Left lung (tissue), 10 donors: ENCODE data around the gene RELT. TPM values are rescaled to one million over a fixed set of nuclear protein-coding genes. Genes with fewer than 3 reads are reported as not detected.

Source experiments
- ATAC-seq: fragments of 200-7000 bp; cut with Tn5 transposase; one replicate; pipeline ENCODE4 v1.9.1; 2020; ENCODE audit warnings: moderate library complexity
- DNase-seq, 4 donors: peaks; one replicate each; pipeline ENCODE4 v3.0.0-alpha.2; 2013 to 2020
- H3K27ac ChIP-seq, 2 donors: fragments of 200-600 bp; sonication (generic) in 1 of 2; one replicate each; pipeline versions ENCODE4 v1.5.0 to v1.8.0; 2020 to 2021
- H3K27me3 ChIP-seq, 2 donors: fragments of 200-600 bp; sonication (generic) in 1 of 2; one replicate each; pipeline versions ENCODE4 v1.5.0 to v1.8.0; 2020 to 2021
- H3K36me3 ChIP-seq, 2 donors: fragments of 200-600 bp; sonication (generic) in 1 of 2; one replicate each; pipeline versions ENCODE4 v1.5.0 to v1.8.0; 2020 to 2021
- H3K4me1 ChIP-seq, 2 donors: fragments of 200-600 bp; one replicate each; pipeline ENCODE4 v1.8.0; 2021
- H3K4me3 ChIP-seq, 2 donors: fragments of 200-600 bp; sonication (generic) in 1 of 2; one replicate each; pipeline versions ENCODE4 v1.5.0 to v1.8.0; 2020 to 2021; ENCODE audit warnings: mild to moderate bottlenecking in 1 of 2
- H3K9me3 ChIP-seq, 2 donors: fragments of 200-600 bp; sonication (generic) in 1 of 2; one replicate each; pipeline versions ENCODE4 v1.5.0 to v1.8.0; 2020 to 2021
- intact Hi-C, 2 donors: fragments of 100-400 bp; cut with DNase I; formaldehyde crosslinking; loops; one replicate each; pipeline versions ENCODE4 v1.11.2 to v1.14.2; 2022
- polyA plus RNA-seq, 6 donors: library from polyadenylated mRNA; unstranded; fragments of 120-200 nt; gene quantifications; one replicate each; pipeline ENCODE4 v1.2.1, GENCODE V29; 2013; ENCODE audit not compliant: insufficient read length in 6 of 6
- total RNA-seq, 2 donors: library from RNA; stranded (reverse); fragmentation: NEBNext Ultra II Directional; extraction: Animal tissue kit (Norgen Biotek cat#: 25700); gene quantifications; one replicate each; pipeline ENCODE4 v1.2.1, GENCODE V29; 2021
- TF ChIP-seq, protein P1 (sequence below), 2 donors: fragments of 200-600 bp; sonication (generic) in 1 of 2; IDR thresholded peaks; one replicate each; pipeline versions ENCODE4 v1.5.0 to v1.8.0; 2021; ENCODE audit warnings: antibody characterized with exemption in 2 of 2
- donor health status: DM: no; HTN: yes; CAD: no.
- donor health status: DM: no; HTN: no; CAD: no.

Gene RELT
- total and polyA plus RNA-seq, 8 donors = 2.7 to 30.7 (median 4.0) TPM

GRCh38 chr11:73375830-73376159 is 404 bp upstream of the RELT start:
- Histone ChIP-seq H3K4me1 (peaks cover 16 to 46% of the 10 kb centered on the region in 2 donors), H3K4me3 (peak overlapping the region in 1 of 2 donors; percentile 72), H3K9me3 (no peaks in the 10 kb centered on the region), H3K27ac (peak overlapping the region; percentile 79 to 95), H3K36me3 (no peaks in the 10 kb centered on the region), H3K27me3 (no peaks in the 10 kb centered on the region)
- intact Hi-C loops = no loop called here
- TF ChIP-seq, protein P1, sequence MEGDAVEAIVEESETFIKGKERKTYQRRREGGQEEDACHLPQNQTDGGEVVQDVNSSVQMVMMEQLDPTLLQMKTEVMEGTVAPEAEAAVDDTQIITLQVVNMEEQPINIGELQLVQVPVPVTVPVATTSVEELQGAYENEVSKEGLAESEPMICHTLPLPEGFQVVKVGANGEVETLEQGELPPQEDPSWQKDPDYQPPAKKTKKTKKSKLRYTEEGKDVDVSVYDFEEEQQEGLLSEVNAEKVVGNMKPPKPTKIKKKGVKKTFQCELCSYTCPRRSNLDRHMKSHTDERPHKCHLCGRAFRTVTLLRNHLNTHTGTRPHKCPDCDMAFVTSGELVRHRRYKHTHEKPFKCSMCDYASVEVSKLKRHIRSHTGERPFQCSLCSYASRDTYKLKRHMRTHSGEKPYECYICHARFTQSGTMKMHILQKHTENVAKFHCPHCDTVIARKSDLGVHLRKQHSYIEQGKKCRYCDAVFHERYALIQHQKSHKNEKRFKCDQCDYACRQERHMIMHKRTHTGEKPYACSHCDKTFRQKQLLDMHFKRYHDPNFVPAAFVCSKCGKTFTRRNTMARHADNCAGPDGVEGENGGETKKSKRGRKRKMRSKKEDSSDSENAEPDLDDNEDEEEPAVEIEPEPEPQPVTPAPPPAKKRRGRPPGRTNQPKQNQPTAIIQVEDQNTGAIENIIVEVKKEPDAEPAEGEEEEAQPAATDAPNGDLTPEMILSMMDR (IDR thresholded peaks at IDR 0.05) = no peak
- ATAC-seq (no peak), DNase-seq (no peak)

GRCh38 chr11:73376803-73377629 is 817 bp downstream of the RELT start:
- H3K27me3 ChIP-seq = no peaks in the 10 kb centered on the region
- H3K9me3 ChIP-seq = no peaks in the 10 kb centered on the region
- peak overlapping the region; percentile 79 to 95 for H3K27ac ChIP-seq
- TF ChIP-seq, protein P1 (IDR thresholded peaks at IDR 0.05) = no peak
- peak overlapping the region; percentile 72 to 79 for H3K4me3 ChIP-seq
- intact Hi-C loops = no loop called here
- H3K4me1 ChIP-seq = peaks cover 17 to 58% of the 10 kb centered on the region in 2 donors
- no peaks in the 10 kb centered on the region for H3K36me3 ChIP-seq
- peak; percentile 22 for ATAC-seq
- DNase-seq = peak; percentile 23 to 89 (median 64)

DNA sequence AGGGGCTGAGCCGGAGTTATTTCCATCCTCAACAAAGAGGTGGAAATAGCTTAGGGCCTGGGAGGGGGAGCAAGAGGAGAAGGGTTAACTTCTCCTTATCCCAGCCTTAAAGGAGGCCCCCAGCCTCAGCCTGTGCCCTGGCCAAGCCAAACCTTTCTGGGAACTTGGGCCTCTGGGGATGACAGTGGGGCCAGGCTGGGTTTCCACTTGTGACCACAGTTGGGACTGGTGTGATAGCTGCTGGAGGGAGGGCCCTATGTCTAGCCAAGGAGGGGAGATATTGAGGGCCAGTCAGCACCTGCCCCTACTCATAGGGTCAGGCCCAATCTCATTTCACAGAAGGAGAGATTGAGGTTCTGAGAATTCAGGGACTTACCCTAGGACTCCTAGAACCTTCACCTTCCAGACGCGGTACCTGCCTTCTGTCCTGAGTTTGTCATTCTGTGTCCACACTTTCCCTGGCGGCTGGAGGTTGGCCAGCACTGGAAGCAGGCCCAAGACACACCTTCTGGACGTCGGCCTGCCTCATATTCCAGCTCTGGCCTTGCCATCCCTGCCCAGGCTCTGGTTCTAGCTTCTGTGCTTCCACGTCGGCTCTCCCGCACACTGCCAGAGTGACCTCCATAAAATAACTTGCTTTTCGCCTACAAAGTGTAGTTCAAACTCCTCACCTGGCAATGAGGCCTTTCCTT is 3.1 kb downstream of the RELT start:
- Histone ChIP-seq H3K4me3 (peak overlapping the region in 1 of 2 donors; percentile 72), H3K4me1 (peaks cover 37 to 75% of the 10 kb centered on the region in 2 donors), H3K9me3 (no peaks in the 10 kb centered on the region), H3K36me3 (no peaks in the 10 kb centered on the region), H3K27ac (peak overlapping the region in 1 of 2 donors; percentile 95), H3K27me3 (no peaks in the 10 kb centered on the region)
- DNase-seq (peak in 1 of 4 donors; percentile 65), ATAC-seq (peak; percentile 23)
- intact Hi-C loops = no loop called here
- TF ChIP-seq, protein P1 (IDR thresholded peaks at IDR 0.05) = no peak

- H3K9me3 ChIP-seq = no peaks in the 10 kb centered on the region
- H3K4me1 ChIP-seq = peaks cover 43 to 85% of the 10 kb centered on the region in 2 donors
- ATAC-seq (peak; percentile 13), DNase-seq (peak in 1 of 4 donors; percentile 74)
- H3K4me3 ChIP-seq = peak overlapping the region in 1 of 2 donors; percentile 13
- H3K27me3 ChIP-seq = no peaks in the 10 kb centered on the region
- TF ChIP-seq, protein P1 (IDR thresholded peaks at IDR 0.05) = no peak
- H3K27ac ChIP-seq = peak overlapping the region; percentile 37 to 95
- H3K36me3 ChIP-seq = no peaks in the 10 kb centered on the region
- intact Hi-C loops = no loop called here
Observed at GRCh38 chr11:73380331-73380730, 4.1 kb downstream of the RELT start.

DNA sequence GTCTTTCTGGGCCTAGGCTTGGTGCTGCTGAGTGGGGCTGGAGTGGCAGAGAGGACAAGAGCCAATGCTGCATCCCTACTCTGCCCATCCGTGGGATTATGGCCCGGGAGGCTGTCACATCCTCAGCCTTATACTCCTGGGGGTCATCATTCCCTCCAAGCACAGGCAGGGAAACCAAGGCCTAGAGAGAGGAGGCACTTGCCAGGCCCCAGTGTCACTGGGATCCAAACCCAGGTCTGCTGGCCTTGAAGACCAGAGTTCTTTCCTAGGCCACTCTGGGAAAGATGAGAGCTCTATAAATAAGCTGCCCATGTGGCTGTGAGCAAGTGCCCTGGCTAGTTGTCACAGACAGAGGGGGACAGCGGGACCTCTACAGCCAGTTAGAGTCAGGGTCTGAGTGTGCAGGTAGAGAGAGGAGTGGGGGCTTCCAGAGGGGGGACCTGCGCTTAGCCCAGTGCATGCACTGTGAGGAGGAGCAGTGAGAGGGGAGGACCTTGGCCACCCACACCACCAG is 4.8 kb downstream of the RELT start:
- no peaks in the 10 kb centered on the region for H3K27me3 ChIP-seq
- peak overlapping the region in 1 of 2 donors; percentile 13 for H3K4me3 ChIP-seq
- no peaks in the 10 kb centered on the region for H3K36me3 ChIP-seq
- intact Hi-C loops = no loop called here
- peak overlapping the region in 1 of 2 donors; percentile 95 for H3K27ac ChIP-seq
- TF ChIP-seq, protein P1 (IDR thresholded peaks at IDR 0.05) = no peak
- no peaks in the 10 kb centered on the region for H3K9me3 ChIP-seq
- no peak for DNase-seq
- H3K4me1 ChIP-seq = peaks cover 50 to 86% of the 10 kb centered on the region in 2 donors
- no peak for ATAC-seq
